Head of caudate nucleus (tissue), 42 donors: ENCODE results near the gene MRPS2.

Source experiments
- DNase-seq, 42 donors: peaks; one replicate each; pipeline versions ENCODE4 v3.0.0 to v3.0.0-alpha.2; 2020 to 2021; ENCODE audit warnings: mixed read lengths in 7 of 42
- intact Hi-C: fragments of 100-400 bp; cut with DNase I; formaldehyde crosslinking; loops from one replicate; pipeline ENCODE4 v1.15.0; 2022

MRPS2 gene

DNA sequence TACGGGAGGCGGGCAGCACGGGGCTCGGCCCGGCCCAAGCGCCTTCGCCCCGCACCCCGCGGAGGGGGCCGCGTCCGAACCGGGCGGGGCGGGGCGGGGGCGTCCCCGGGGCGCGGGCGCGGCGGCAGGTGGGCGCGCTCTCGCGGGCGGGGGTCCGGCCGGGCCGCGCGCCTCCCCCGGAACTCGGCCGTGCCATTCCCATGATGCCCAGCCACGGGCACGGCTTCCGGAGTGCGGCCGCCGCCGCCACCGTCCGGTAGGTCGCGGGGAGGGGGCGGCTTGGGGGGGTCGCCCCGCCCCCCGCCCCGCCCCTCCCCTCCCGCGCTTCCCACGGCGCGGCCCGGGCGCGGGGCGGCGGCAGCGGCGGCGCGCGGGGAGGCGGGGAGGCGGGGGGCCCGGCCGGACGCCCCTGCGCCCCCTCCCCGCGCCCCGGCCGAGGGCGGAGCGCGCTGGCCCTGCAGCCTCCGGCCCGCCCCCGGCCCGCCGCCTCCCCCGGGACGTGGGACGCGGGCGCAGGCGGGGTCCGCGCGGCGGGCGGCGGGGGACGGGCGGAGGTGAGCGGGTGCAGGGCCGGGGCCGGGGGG lies 20.9 kb upstream of the MRPS2 start, which contains the start of gene PPP1R26:
Gene PPP1R26, plus strand, starts transcription at position 314 of the 584 bp plus-strand sequence. CDS start 4,729 bp downstream, outside the sequence.
- intact Hi-C loops, result no loop called here
- peak in 11 of 42 donors; percentile 19 to 68 (median 29) for DNase-seq

DNA sequence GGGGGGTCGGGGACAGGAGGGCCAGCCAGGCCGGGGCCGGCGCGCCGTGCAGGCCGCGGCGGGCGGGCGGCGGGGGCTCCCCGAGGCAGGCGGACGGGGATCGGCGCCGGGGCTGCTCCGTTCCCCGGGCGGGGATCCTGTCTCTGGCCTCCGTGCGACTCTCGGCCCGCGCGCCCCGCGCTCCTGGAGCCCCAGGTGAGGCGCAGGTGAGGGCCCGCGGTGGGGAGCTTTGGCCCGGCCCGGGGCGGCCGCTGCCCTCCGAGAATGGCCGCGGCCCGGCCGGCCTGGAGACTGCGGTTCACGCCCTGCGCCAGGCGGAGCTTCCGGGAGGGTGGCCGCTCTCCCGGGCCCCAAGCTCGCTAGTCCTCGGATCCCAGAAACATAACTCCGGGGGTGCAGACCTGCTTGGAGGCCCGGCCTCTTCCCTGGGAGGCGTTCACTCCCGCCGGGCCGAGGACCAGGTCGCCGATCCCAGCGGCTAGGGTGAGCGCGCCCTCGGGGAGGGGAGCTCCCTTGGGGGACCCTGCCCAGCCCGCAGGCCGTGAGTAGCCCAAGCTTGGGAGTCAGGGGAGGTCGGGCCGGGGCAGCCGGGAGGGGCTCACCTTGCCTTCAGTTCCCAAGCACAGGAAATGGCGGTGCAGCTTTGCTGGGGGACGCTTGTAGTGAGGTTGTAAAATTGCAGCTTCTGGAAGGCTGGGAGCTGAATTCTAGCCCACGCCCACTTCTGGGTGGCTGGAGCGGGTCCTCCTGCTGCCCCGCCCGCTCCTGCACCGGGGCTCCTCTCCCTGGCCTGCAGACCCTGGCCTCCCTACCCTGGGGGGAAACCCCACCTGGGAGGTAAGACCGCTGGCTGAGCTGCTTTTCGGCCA lies 20.2 kb upstream of the MRPS2 start:
- intact Hi-C loops, result no loop called here
- peak in 12 of 42 donors; percentile 10 to 50 (median 30) for DNase-seq

DNA sequence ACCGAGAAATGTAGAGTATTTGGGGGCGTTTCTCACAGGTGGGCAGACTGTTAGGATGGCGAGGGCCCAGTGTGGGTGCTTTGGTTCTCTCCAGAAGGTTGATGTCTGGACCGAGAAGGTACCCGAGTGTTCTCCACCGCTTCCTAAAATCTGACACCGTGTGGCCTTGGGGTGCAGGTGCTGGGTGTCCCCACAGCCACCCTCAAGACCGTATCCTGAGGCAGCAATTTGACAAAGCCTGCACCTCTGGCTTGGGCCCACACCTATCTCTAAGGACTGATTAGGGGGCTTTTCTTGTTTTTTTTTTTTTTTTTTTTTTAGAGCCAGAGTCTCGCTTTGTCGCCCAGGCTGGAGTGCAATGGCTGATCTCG lies 19.6 kb upstream of the MRPS2 start:
- intact Hi-C loops, result no loop called here
- DNase-seq, result no peak

DNA sequence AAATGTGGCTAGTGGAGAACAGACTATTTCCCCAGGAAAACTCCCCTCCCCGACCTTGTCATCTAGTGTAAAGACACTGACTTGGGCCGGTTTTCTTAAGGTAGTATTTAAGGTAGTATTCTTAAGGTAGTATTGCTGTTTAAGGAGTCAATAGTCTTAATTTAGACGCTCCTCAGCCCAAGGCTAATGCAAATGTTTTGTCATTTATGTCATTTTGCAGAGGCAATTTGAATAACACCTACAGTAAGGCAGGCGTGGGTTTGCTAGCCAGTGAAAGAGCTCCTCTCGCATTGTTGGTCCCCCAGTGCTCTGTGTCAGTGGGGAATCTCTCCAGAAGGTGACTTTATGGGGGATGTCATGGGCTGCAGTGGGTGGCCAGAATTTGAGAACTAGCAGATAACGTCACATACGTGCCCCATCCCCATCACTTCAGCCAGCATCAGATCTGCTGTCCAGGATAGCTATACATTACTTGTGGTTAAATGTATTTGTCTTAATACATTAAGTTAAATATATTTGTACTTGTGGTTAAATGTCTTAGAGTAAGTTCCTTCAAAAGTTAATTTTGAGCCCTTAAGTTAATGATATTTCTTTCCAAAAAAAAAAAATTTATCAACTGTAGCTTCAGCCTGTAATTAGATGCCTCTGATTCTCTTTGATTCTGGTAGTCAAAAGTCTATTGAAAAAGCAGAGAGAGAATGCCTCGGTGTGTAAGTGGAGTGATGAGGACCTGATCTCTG lies 18.3 kb upstream of the MRPS2 start:
- DNase-seq, result no peak
- intact Hi-C loops, result no loop called here

DNA sequence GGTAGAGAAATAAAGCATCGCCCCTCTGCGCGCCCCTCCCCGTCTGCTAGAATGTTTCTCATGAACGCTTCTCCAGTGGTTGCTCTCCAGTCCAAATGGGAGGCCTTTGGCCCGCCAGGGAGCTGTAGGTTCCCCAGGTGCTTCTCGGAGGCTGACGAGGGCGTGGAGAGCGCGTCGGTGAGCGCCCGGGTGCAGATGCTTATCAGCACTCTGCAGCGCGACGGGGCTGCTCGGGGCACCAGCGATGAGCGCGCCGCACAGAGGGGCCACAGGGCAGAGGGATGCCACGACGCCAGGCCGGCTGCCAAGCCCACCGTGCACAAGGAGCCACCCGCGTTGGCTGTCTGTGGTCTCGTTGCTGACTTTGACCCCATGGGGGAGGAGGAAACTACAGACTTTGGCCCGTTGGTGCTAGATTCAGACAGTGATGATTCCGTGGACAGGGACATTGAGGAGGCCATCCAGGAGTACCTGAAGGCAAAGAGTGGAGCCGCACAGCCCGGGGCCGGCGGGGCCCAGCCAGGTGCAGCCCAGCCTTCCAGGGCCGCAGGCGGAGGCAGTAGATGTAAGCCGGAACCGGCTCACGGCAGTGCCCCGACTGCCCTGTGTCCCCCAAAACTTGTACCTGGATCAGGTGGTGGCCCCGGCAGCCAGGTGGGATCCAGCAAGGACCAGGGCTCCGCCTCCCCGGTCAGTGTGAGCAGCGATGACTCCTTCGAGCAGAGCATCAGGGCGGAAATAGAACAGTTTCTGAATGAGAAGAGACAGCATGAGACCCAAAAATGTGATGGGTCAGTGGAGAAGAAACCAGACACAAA lies 15.8 kb upstream of the MRPS2 start:
- intact Hi-C loops, result no loop called here
- no peak for DNase-seq

DNA sequence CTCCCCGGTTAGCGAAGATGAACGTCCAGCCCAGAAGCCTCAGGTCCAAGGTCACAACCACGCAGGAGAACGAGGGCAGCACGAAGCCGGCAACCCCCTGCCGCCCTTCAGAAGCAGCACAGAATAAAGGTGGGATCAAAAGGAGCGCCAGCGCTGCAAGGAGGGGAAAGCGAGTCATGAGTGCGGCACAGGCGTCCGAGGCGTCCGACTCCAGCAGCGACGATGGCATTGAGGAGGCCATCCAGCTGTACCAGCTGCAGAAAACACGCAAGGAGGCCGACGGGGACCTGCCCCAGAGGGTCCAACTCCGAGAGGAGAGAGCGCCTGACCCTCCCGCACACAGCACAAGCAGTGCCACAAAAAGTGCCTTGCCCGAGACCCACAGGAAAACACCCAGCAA lies 15.1 kb upstream of the MRPS2 start:
- intact Hi-C loops, result no loop called here
- DNase-seq, result no peak

DNA sequence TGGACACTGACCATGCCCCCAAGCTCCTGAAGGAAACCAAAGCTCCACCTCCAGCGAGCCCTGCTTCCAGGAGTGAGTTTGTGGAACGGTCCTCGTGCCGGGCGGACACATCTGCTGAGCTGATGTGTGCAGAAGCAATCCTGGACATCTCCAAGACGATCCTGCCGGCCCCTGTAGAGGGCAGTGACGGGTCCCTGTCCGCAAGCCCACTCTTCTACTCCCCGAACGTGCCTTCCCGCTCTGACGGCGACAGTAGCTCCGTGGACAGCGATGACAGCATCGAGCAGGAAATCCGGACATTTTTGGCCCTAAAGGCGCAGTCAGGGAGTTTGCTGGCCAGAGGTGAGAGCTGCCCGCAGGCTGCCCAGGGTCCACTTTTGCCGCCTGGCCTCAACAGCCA lies 14.7 kb upstream of the MRPS2 start:
- intact Hi-C loops, result no loop called here
- no peak for DNase-seq

DNA sequence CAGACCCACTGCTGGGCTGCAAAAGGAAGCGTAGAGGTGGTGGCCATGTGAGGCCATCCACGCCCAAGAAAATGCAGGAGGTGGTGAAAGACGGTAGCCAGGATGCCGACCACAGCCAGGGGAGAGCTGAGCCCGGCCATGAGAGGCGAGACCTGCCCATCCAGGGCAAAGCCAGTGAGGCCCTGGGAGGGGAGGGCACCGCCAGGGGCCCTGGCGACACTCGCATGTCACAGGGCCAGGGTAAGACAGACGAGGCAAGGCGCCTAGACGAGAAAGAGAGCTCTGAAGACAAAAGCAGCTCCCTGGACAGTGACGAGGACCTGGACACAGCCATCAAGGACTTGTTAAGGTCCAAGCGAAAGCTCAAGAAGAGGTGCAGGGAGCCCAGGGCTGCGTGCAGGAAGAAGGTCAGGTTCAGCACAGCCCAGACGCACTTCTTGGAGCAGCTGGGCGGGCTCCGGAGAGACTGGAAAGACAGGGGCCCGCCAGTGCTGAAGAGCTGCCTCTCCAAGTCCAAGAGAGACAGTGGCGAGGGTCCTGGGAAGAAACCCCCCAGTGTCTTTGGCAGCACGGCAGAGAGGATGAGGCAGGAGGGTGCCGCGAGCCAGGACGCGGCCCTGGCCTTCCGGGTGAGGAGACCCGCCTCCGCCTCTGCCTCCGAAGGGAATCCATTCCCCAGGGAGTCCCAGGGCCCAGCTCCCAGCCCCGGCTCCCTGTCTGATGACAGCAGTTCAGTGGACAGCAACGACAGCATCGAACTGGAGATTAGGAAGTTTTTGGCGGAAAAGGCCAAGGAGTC lies 14.0 kb upstream of the MRPS2 start:
- no peak for DNase-seq
- intact Hi-C loops, result no loop called here

DNA sequence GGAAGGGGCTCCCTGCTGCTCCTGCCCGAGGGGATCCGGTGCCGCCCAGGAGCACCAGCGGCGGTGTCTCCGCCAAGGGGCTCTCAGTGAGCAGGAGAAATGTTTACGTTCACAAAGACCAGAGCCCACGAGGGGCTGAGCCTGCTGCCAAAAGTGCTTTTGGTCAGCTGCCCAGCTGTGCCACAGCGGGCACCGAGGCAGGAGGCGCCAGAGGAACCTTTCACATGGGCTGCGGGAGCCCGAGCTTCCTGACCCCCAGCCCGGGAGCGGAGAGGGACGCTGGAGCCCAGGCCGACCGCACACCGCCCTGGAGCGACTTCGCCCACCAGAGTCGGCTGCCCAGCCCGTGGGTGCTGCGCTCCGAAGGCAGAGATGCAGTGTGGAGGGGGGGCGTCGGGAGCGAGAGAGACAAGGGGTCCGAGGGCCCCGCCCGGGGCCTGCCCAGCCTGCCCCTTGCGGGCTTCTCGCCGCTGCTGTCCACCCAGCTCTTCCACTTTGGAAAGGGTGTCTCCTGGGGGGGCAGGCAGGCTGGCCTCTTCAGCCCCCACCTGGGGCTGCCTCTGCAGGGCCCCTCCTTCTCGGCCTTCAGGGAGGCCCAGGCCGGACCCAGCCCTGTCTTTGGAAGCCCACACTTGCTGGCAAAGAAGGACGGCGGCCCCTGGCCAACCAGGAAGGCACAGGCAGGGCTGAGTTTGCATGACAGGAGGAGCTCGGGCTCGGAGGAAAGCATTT lies 13.0 kb upstream of the MRPS2 start:
- no peak for DNase-seq
- intact Hi-C loops, result no loop called here

DNA sequence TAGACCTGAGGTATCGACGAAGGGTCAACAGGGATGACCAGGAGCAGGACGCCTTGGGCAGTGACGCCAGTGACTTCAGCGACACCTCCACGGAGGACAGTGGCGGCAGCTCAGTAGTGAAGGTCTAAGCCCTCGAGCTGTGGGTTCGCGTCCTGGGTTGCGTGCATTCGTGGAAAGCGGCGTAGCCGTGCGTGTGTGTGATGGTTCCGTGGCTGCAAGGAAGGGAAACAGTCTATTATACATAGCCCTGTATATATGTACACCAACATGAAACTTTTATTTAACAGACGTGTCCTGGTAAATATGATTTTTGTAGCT lies 12.5 kb upstream of the MRPS2 start:
- intact Hi-C loops, result no loop called here
- no peak for DNase-seq

DNA sequence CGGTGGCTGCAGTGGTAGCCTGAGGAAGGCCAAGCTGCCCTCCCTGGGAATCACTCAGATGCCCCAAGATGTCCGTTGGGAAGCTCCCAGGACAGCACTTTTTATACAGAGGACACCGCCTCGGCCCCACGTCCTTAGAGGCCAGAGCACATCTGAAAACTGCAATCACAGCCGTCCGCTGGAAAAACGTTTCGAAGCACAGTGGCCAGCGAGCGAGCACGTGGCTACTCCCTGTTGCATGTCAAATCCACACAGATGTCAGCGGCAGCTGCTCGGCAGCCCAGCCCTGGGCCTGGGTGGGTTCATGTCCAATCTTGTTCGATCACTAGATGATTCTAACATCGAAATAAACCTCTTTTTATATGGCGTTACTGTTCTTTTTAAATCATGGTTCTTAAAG lies 12.0 kb upstream of the MRPS2 start:
- no peak for DNase-seq
- intact Hi-C loops, result no loop called here

DNA sequence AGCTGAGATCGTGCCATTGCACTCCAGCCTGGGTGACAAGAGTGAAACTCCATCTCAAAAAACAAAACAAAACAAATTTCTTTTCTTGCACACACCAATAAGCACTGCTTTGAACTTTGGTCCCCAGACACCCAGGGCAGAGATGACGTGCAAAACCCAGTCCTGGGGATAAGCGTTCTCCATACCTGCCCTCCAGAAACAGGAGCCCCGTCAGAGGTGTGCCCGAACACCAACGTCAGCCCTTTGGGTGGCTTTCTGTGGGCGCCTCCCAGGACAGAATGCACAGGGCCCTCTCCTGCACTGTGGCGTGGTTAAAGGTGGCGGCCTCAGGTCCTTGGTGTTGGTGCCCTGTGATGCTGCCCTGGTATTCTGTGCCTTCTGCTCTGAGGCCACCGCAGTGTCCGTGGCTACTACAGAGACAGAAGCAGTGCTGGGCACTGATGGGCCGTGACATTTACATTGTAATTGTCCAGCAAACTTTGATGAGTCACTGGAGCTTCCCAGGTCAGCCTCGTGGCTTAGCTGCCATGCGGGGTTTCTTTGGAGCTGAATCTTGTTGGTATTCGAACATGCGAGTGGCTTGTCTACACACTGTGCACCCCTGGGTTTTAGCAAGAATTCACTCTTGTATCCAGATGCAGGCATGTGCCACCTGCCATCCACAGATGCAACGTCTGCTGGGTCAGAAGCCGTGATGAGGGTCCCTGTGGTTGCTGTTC lies 11.1 kb upstream of the MRPS2 start:
- no peak for DNase-seq
- intact Hi-C loops, result no loop called here

DNA sequence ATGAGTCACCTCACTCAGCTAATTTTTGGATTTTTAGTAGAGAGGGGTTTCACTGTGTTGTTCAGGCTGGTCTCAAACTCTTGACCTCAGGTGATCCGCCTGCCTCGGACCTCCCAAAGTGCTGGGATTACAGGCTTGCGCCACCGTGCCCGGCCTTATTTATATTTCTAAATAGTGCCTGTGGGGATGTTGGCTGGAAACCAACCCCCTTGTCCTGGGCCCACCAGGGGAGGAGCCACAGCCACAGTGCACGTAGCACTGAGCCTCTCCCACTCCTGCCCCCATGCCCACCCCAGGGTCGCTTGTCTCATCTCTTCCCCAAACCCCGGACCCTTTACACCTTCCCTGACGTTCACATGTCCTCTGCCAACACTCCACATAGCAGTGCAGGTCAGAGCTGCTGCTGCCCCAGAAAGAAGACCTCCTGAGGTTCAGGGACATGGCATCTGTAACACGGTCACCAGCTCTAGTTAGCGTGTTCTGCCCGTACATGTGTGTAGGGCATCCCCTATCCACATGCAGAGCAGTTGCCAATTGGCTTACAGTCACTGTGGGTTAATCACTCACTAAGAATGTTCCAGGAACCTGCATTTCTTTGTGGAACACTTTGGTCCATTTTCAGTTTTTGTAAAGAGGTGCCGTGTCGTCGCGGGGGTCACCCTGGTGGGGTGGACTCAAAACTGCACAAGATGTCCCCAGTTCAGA lies 10.2 kb upstream of the MRPS2 start:
- intact Hi-C loops, result no loop called here
- no peak for DNase-seq

DNA sequence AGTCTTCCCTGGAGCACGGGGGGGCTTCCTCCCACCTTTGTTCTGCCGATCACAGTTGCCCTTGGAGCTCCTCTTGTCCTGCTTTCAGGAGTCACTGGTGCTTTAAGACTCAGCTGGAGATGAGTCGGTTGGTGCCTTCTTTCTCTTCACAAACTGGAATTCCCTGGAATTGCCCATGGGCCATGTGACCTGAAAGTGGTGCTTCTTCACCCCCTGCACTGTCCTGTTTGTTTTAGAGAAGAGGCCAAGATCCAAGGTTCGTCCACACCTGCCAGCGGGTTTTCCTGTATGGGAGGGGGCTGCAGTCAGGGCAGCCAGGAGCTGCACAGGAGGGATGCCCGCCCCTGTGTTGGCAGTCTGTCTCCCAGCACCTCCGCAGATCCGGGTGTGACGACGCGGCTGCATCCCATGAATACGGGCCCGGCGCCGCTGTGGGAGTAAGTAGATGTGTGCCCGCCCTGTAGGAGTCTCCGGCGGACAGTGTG lies 9.5 kb upstream of the MRPS2 start:
- intact Hi-C loops, result no loop called here
- peak in 4 of 42 donors; percentile 22 to 52 (median 35) for DNase-seq

DNA sequence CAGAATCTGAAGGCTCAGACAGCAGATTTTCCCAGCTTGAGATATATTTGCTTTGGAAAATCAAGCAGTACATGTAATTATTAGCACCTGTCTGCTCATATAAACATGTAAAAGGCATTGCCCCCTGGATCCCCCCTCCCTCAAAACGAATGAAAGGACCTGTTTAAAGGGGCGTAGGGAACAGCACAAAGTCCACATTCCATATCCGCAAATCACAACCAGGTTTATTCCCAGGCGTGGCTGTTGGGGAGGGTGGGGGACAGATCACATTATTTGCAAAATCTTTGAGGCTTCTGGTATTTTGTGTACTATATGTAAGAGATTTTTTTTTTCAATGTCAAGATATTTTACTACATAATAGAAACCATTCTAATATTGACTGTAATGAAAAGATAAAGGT lies 8.7 kb upstream of the MRPS2 start:
- intact Hi-C loops, result no loop called here

DNA sequence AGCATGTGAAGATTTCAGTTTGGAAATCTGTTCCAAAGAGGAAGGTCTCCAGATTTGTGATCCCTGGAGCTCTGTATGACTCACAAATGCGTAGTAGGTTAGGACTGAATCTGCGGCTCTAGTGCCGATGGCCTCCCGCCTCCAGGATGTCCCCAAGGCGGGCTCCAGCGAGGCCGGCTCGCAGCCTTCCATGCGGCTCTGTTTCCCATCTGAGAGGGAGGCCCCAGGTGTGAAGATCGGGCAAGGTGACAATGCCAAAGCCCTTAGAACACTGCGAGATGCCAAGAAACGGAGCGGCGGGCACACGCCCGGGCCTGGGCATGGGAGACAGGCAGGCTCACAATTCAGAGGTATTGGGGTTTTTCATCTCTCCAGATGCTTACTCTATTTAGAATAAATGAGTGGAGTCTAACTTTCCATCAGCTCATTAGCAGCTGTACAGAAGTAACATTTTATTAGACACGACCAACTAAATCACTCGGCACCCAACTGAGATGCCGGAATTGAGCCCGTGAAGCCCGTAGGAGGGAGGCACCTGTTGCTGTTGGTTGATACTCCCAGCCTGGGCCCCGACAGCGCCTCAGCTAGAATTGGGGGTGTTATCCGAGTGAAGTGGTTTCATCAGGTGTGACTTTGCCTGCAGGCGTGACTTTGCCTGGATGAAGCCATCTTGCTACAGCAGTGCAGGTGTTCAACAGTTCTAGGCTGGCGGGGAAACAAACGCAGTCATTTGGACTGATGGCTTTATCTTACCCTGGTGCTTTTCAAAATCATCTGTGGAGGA lies 7.4 kb upstream of the MRPS2 start:
- DNase-seq, result no peak
- intact Hi-C loops, result no loop called here

More for the DNA sequence above, 8.7 kb upstream of the MRPS2 start:
- DNase-seq, result no peak
